HG03139 (cell line): ENCODE results near the gene MTHFD1L.
"Not testable (repeated sequence)": the region's sequence is repeated elsewhere in the genome, so short reads cannot be mapped to it uniquely, and the experiment has no call there.

Source experiments
- ATAC-seq: cut with Tn5 transposase; IDR thresholded peaks from one replicate; pipeline ENCODE4 v1.9.1; 2021; ENCODE audit not compliant: unreplicated experiment

Gene MTHFD1L

GRCh38 chr6:151089978-151090377 lies 224.5 kb downstream of the MTHFD1L start:
- no peak for ATAC-seq

GRCh38 chr6:151091571-151091970 lies 226.1 kb downstream of the MTHFD1L start:
- ATAC-seq, result no peak

GRCh38 chr6:151092591-151092990 lies 227.1 kb downstream of the MTHFD1L start:
- ATAC-seq, result no peak

- no peak for ATAC-seq
These were observed 228.2 kb downstream of the MTHFD1L start for GRCh38 chr6:151093706-151094105.

- no peak for ATAC-seq
These were observed 230.2 kb downstream of the MTHFD1L start for GRCh38 chr6:151095538-151096254.

GRCh38 chr6:151096255-151096612 lies 230.7 kb downstream of the MTHFD1L start:
- no peak for ATAC-seq

- no peak for ATAC-seq
These were observed 231.4 kb downstream of the MTHFD1L start for GRCh38 chr6:151096691-151097606.

- ATAC-seq, result no peak
These were observed 232.7 kb downstream of the MTHFD1L start for GRCh38 chr6:151098166-151098565.

GRCh38 chr6:151100326-151100725 lies 234.8 kb downstream of the MTHFD1L start:
- ATAC-seq, result no peak

- no peak for ATAC-seq
These were observed 235.8 kb downstream of the MTHFD1L start for GRCh38 chr6:151101161-151101815.

GRCh38 chr6:151101816-151102694 lies 236.6 kb downstream of the MTHFD1L start:
- ATAC-seq, result no peak

GRCh38 chr6:151103266-151103665 lies 237.8 kb downstream of the MTHFD1L start:
- ATAC-seq, result no peak

GRCh38 chr6:151107897-151108427 lies 242.5 kb downstream of the MTHFD1L start:
- ATAC-seq, result no peak

GRCh38 chr6:151108548-151108947 lies 243.0 kb downstream of the MTHFD1L start:
- ATAC-seq, result no peak

GRCh38 chr6:151109361-151109760 lies 243.9 kb downstream of the MTHFD1L start:
- ATAC-seq, result no peak

- ATAC-seq, result no peak
These were observed 244.5 kb downstream of the MTHFD1L start for GRCh38 chr6:151109869-151110575.

GRCh38 chr6:151110576-151110905 lies 245.0 kb downstream of the MTHFD1L start:
- ATAC-seq, result no peak

GRCh38 chr6:151111670-151112069 lies 246.2 kb downstream of the MTHFD1L start:
- no peak for ATAC-seq

- ATAC-seq, result no peak
These were observed 246.6 kb downstream of the MTHFD1L start for GRCh38 chr6:151112130-151112529.

GRCh38 chr6:151112884-151113283 lies 247.4 kb downstream of the MTHFD1L start:
- not testable (repeated sequence) for ATAC-seq
